Liver (tissue), 9 donors: ENCODE data around the gene RADIL. TPM values are rescaled to one million over a fixed set of nuclear protein-coding genes. Genes with fewer than 3 reads are reported as not detected.

Experiments
- DNase-seq: peaks from one replicate; pipeline ENCODE4 v3.0.0-alpha.2; 2017; ENCODE audit warnings: low spot score
- H3K27ac ChIP-seq, 2 donors: one replicate each; pipeline ENCODE4 v1.7.0; 2013; ENCODE audit warnings: inconsistent platforms in 2 of 2, low read length in 2 of 2, control low read depth in 1 of 2, low read depth in 1 of 2, mild to moderate bottlenecking in 1 of 2
- H3K27me3 ChIP-seq, 4 donors: one replicate each; pipeline versions ENCODE4 v1.6.1 to v1.7.0; 2013; ENCODE audit warnings: low read length in 3 of 4, inconsistent platforms in 1 of 4, mild to moderate bottlenecking in 1 of 4, moderate library complexity in 1 of 4; ENCODE audit not compliant: control insufficient read depth in 4 of 4, insufficient read depth in 4 of 4
- H3K36me3 ChIP-seq, 4 donors: one replicate each; pipeline versions ENCODE4 v1.6.1 to v1.7.0; 2013; ENCODE audit warnings: low read length in 3 of 4, mild to moderate bottlenecking in 3 of 4, low read depth in 1 of 4, moderate library complexity in 1 of 4; ENCODE audit not compliant: control insufficient read depth in 4 of 4, insufficient read depth in 3 of 4
- H3K4me1 ChIP-seq, 4 donors: one replicate each; pipeline versions ENCODE4 v1.6.1 to v1.7.0; 2013; ENCODE audit warnings: low read length in 3 of 4, mild to moderate bottlenecking in 3 of 4, moderate library complexity in 1 of 4; ENCODE audit not compliant: control insufficient read depth in 4 of 4, insufficient read depth in 4 of 4
- H3K4me3 ChIP-seq, 3 donors: one replicate each; pipeline versions ENCODE4 v1.6.1 to v1.7.0; 2013; ENCODE audit warnings: low read length in 3 of 3, control low read depth in 1 of 3, low read depth in 1 of 3, mild to moderate bottlenecking in 1 of 3
- H3K9ac ChIP-seq, 2 donors: one replicate each; pipeline ENCODE4 v1.7.0; 2013; ENCODE audit warnings: low read length in 2 of 2, mild to moderate bottlenecking in 2 of 2, moderate library complexity in 2 of 2, control low read depth in 1 of 2, low read depth in 1 of 2
- H3K9me3 ChIP-seq, 4 donors: one replicate each; pipeline versions ENCODE4 v1.6.1 to v1.7.0; 2013; ENCODE audit warnings: low read length in 3 of 4; ENCODE audit not compliant: control insufficient read depth in 4 of 4
- ATF3 ChIP-seq: IDR thresholded peaks from 2 replicates; pipeline ENCODE4 v1.6.1; 2016; ENCODE audit warnings: antibody characterized with exemption
- CTCF ChIP-seq: fragments of 150-350 bp; IDR thresholded peaks from 2 replicates; pipeline ENCODE4 v1.5.1; 2017; ENCODE audit warnings: improper control_type of control experiment, low read depth, low read length; ENCODE audit not compliant: missing input control
- EGR1 ChIP-seq, 2 donors: IDR thresholded peaks; 2 replicates each; pipeline ENCODE4 v1.6.1; 2016 to 2018; ENCODE audit warnings: antibody characterized with exemption in 2 of 2, low read depth in 2 of 2
- FOXA1 ChIP-seq: IDR thresholded peaks from 2 replicates; pipeline ENCODE4 v1.6.1; 2016; ENCODE audit warnings: antibody characterized with exemption
- FOXA2 ChIP-seq: IDR thresholded peaks from 2 replicates; pipeline ENCODE4 v1.6.1; 2016; ENCODE audit warnings: antibody characterized with exemption
- GABPA ChIP-seq, 2 donors: IDR thresholded peaks in 1 of 2; conservative IDR thresholded peaks in 1 of 2; 2 replicates each; pipeline ENCODE4 v1.6.1; 2016; ENCODE audit warnings: antibody characterized with exemption in 2 of 2, mild to moderate bottlenecking in 1 of 2, moderate library complexity in 1 of 2
- HNF4A ChIP-seq, 2 donors: conservative IDR thresholded peaks; 2 replicates each; pipeline ENCODE4 v1.6.1; 2016; ENCODE audit warnings: antibody characterized with exemption in 2 of 2, mild to moderate bottlenecking in 2 of 2
- HNF4G ChIP-seq: IDR thresholded peaks from 2 replicates; pipeline ENCODE4 v1.6.1; 2016; ENCODE audit warnings: antibody characterized with exemption
- JUND ChIP-seq, 2 donors: IDR thresholded peaks; 2 replicates each; pipeline ENCODE4 v1.6.1; 2016; ENCODE audit warnings: antibody characterized with exemption in 2 of 2
- MAX ChIP-seq: IDR thresholded peaks from 2 replicates; pipeline ENCODE4 v1.6.1; 2016; ENCODE audit warnings: antibody characterized with exemption
- RAD21 ChIP-seq, 2 donors: IDR thresholded peaks; 2 replicates each; pipeline ENCODE4 v1.6.1; 2016; ENCODE audit warnings: antibody characterized with exemption in 2 of 2, mild to moderate bottlenecking in 2 of 2
- REST ChIP-seq: IDR thresholded peaks from 2 replicates; pipeline ENCODE4 v1.6.1; 2016; ENCODE audit warnings: antibody characterized with exemption, mild to moderate bottlenecking
- RXRA ChIP-seq, 2 donors: IDR thresholded peaks; 2 replicates each; pipeline ENCODE4 v1.6.1; 2017 to 2018; ENCODE audit warnings: antibody characterized with exemption in 2 of 2, mild to moderate bottlenecking in 1 of 2
- SP1 ChIP-seq: IDR thresholded peaks from 2 replicates; pipeline ENCODE4 v1.6.1; 2018; ENCODE audit warnings: antibody characterized with exemption, mild to moderate bottlenecking
- TAF1 ChIP-seq: conservative IDR thresholded peaks from 2 replicates; pipeline ENCODE4 v1.6.1; 2016; ENCODE audit warnings: antibody characterized with exemption, mild to moderate bottlenecking
- YY1 ChIP-seq: IDR thresholded peaks from 2 replicates; pipeline ENCODE4 v1.6.1; 2016; ENCODE audit warnings: antibody characterized with exemption, mild to moderate bottlenecking
- WGBS: extraction: QIAGEN DNeasy Blood & Tissue Kit; methylation state at CpG from one replicate; pipeline ENCODE4 v1.1.7; 2013; 5-methylcytosine and 5-hydroxymethylcytosine counted together
- polyA plus RNA-seq, 2 donors: library from polyadenylated mRNA; stranded (reverse) in 1 of 2; unstranded in 1 of 2; fragments of 200-250 nt in 1 of 2; fragments of >200 nt in 1 of 2; fragmentation: Nextera tagmentation in 1 of 2; extraction: Ambion mirVana in 1 of 2; gene quantifications; one replicate each; pipeline versions ENCODE4 v1.2.1 to v1.2.3, GENCODE V29; 2013 to 2015
- total RNA-seq, 2 donors: library from RNA; depleted of rRNA; stranded (reverse); fragments of >200 nt; gene quantifications; one replicate each; pipeline ENCODE4 v1.2.3, GENCODE V29; 2014
- donor health status: healthy.
- donor health status: healthy.
- donor health status: healthy.
- donor health status: healthy.
- donor health status: healthy.

Gene RADIL
- total and polyA plus RNA-seq, 4 donors, result 0.14 to 0.25 (median 0.21) TPM; not detected in 1

GRCh38 chr7:4801839-4802231, 81.7 kb downstream of the RADIL start:
- Histone ChIP-seq H3K27me3 (no peaks in the 10 kb centered on the region), H3K36me3 (no peaks in the 10 kb centered on the region), H3K27ac (no peak overlapping the region), H3K4me1 (no peaks in the 10 kb centered on the region), H3K9ac (no peak overlapping the region), H3K4me3 (no peak overlapping the region), H3K9me3 (no peaks in the 10 kb centered on the region)
- WGBS, result 59% methylated on average over 18 of the region's 18 CpGs
- TF ChIP-seq RXRA (IDR thresholded peaks at IDR 0.05) (no peak), HNF4A (conservative IDR thresholded peaks at IDR 0.05) (no peak), EGR1 (IDR thresholded peaks at IDR 0.05; ENCODE audit: low read depth in 2 of 2) (no peak), TAF1 (no peak), SP1 (no peak), JUND (IDR thresholded peaks at IDR 0.05) (no peak), FOXA1 (no peak), CTCF (no peak), RAD21 (IDR thresholded peaks at IDR 0.05) (no peak), ATF3 (no peak), YY1 (no peak), REST (no peak), GABPA (IDR thresholded peaks at IDR 0.05 in 1 of 2, conservative IDR thresholded peaks at IDR 0.05 in 1 of 2) (no peak), HNF4G (no peak), MAX (no peak)
- DNase-seq, result no peak

GRCh38 chr7:4800926-4801838, 82.3 kb downstream of the RADIL start:
- no peak for DNase-seq
- 89% methylated on average over 27 of the region's 27 CpGs for WGBS
- TF ChIP-seq GABPA (IDR thresholded peaks at IDR 0.05 in 1 of 2, conservative IDR thresholded peaks at IDR 0.05 in 1 of 2) (no peak), HNF4G (no peak), HNF4A (conservative IDR thresholded peaks at IDR 0.05) (no peak), MAX (no peak), FOXA2 (no peak), RAD21 (IDR thresholded peaks at IDR 0.05) (no peak), REST (no peak), EGR1 (IDR thresholded peaks at IDR 0.05; ENCODE audit: low read depth in 2 of 2) (no peak), FOXA1 (no peak), CTCF (no peak), SP1 (no peak), YY1 (no peak), JUND (IDR thresholded peaks at IDR 0.05) (no peak), RXRA (IDR thresholded peaks at IDR 0.05) (no peak)

More at GRCh38 chr7:4800926-4801838, 82.3 kb downstream of the RADIL start:
- no peak overlapping the region for H3K4me3 ChIP-seq
- H3K27me3 ChIP-seq, result no peaks in the 10 kb centered on the region
- H3K27ac ChIP-seq, result no peak overlapping the region
- no peaks in the 10 kb centered on the region for H3K4me1 ChIP-seq
- no peaks in the 10 kb centered on the region for H3K9me3 ChIP-seq
- no peak overlapping the region for H3K9ac ChIP-seq
- H3K36me3 ChIP-seq, result no peaks in the 10 kb centered on the region
